Neural cell (in vitro differentiated cells): ENCODE data around the gene GLIS2.

Experiments
- CTCF ChIP-seq: fragments of 450-650 bp; IDR thresholded peaks from 2 replicates; pipeline ENCODE4 v1.5.1; 2014; ENCODE audit warnings: antibody characterized with exemption, mild to moderate bottlenecking, moderate library complexity; ENCODE audit not compliant: poor library complexity, severe bottlenecking
- EP300 ChIP-seq: fragments of 450-650 bp; conservative IDR thresholded peaks from 2 replicates; pipeline ENCODE4 v1.6.1; 2014; ENCODE audit warnings: antibody characterized with exemption, mild to moderate bottlenecking, moderate library complexity; ENCODE audit not compliant: poor library complexity, severe bottlenecking
- MXI1 ChIP-seq: fragments of 450-650 bp; conservative IDR thresholded peaks from 2 replicates; pipeline ENCODE4 v1.6.1; 2014; ENCODE audit warnings: antibody characterized with exemption, mild to moderate bottlenecking; ENCODE audit not compliant: poor library complexity, severe bottlenecking
- RAD21 ChIP-seq: fragments of 450-650 bp; conservative IDR thresholded peaks from 2 replicates; pipeline ENCODE4 v1.6.1; 2014; ENCODE audit warnings: antibody characterized with exemption, mild to moderate bottlenecking, moderate library complexity
- REST ChIP-seq: IDR thresholded peaks from 2 replicates; pipeline ENCODE4 v1.6.1; 2012; ENCODE audit warnings: borderline replicate concordance

- TF ChIP-seq RAD21 (no peak), CTCF (no peak), REST (no peak), EP300 (no peak), MXI1 (no peak)
Observed at GRCh38 chr16:4290236-4290830, 25.5 kb upstream of the GLIS2 start.
